H1 (cell line): ENCODE data around the gene COL6A2. TPM values are rescaled to one million over a fixed set of nuclear protein-coding genes. Genes with fewer than 3 reads are reported as not detected.

Source experiments
- CTCF ChIA-PET: fragments of 300-600 bp; sonication (Branson Sonifier 250); formaldehyde crosslinking; loops from one replicate; lab custom pipeline; 2021; ENCODE audit not compliant: partially characterized antibody; lab: Charles Lee
- POLR2A ChIA-PET: fragments of 300-600 bp; sonication (Branson Sonifier 250); formaldehyde crosslinking; loops from one replicate; lab custom pipeline; 2021; ENCODE audit warnings: inconsistent platforms; ENCODE audit not compliant: partially characterized antibody; lab: Charles Lee
- DNase-seq, 2 experiments: peaks; one replicate each; pipeline versions ENCODE4 v3.0.0 to v3.0.0-alpha.2; 2010 to 2022; ENCODE audit warnings: low spot score in 2 of 2, low read depth in 1 of 2, mixed read lengths in 1 of 2
- FAIRE-seq: peaks from 2 replicates; lab custom pipeline; 2011; peaks lifted over from hg19 to GRCh38; lab: Jason Lieb, UNC
- H2AFZ ChIP-seq: 2 replicates; pipeline ENCODE4 v1.8.1; 2012; ENCODE audit warnings: low read length, inconsistent platforms
- H2AK5ac ChIP-seq: 2 replicates; pipeline ENCODE4 v1.6.1; 2013; ENCODE audit warnings: low read depth, low read length
- H2BK120ac ChIP-seq: replicated peaks from 2 replicates; pipeline ENCODE3; 2013; ENCODE audit warnings: low read depth, low read length, inconsistent platforms
- H2BK12ac ChIP-seq: 2 replicates; pipeline ENCODE4 v1.6.1; 2013; ENCODE audit warnings: low read depth, low read length
- H2BK15ac ChIP-seq: 2 replicates; pipeline ENCODE4 v1.6.1; 2013; ENCODE audit warnings: low read length
- H2BK20ac ChIP-seq: 2 replicates; pipeline ENCODE4 v1.6.1; 2013; ENCODE audit warnings: low read length
- H2BK5ac ChIP-seq: 2 replicates; pipeline ENCODE4 v1.6.1; 2013; ENCODE audit warnings: low read depth, low read length
- H3K14ac ChIP-seq: 2 replicates; pipeline ENCODE4 v1.6.1; 2013; ENCODE audit warnings: inconsistent platforms; ENCODE audit not compliant: insufficient read length
- H3K18ac ChIP-seq: 2 replicates; pipeline ENCODE4 v1.6.1; 2013; ENCODE audit warnings: low read length; ENCODE audit errors: extremely low read depth
- H3K23ac ChIP-seq: 2 replicates; pipeline ENCODE4 v1.6.1; 2013; ENCODE audit warnings: inconsistent platforms; ENCODE audit not compliant: insufficient read length
- H3K23me2 ChIP-seq: 2 replicates; pipeline ENCODE4 v1.6.1; 2013; ENCODE audit warnings: low read depth, low read length
- H3K27ac ChIP-seq: 2 replicates; pipeline ENCODE4 v1.6.1; 2011; ENCODE audit warnings: low read depth, low read length, inconsistent platforms
- H3K27me3 ChIP-seq, 4 experiments: replicated peaks in 1 of 4; 1 replicate in 1 of 4; 2 replicates in 3 of 4; pipeline versions ENCODE4 v1.6.1 to v1.8.1; 2011 to 2013; ENCODE audit warnings: low read length in 3 of 4, mild to moderate bottlenecking in 3 of 4, inconsistent platforms in 2 of 4, mixed read lengths in 2 of 4, moderate library complexity in 1 of 4; ENCODE audit not compliant: control insufficient read depth in 3 of 4, insufficient read depth in 3 of 4; ENCODE audit errors: extremely low read depth in 1 of 4
- H3K36me3 ChIP-seq, 4 experiments: 2 replicates each; pipeline versions ENCODE4 v1.6.1 to v1.8.1; 2011 to 2013; ENCODE audit warnings: mild to moderate bottlenecking in 4 of 4, low read length in 3 of 4, moderate library complexity in 2 of 4, control low read depth in 1 of 4, inconsistent platforms in 1 of 4; ENCODE audit not compliant: insufficient read depth in 4 of 4, control insufficient read depth in 2 of 4
- H3K4ac ChIP-seq: replicated peaks from 2 replicates; pipeline ENCODE3; 2013; ENCODE audit warnings: low read length, low read depth, mixed read lengths, inconsistent platforms; ENCODE audit not compliant: insufficient read length
- H3K4me1 ChIP-seq, 4 experiments: replicated peaks in 1 of 4; 1 replicate in 1 of 4; 2 replicates in 3 of 4; pipeline versions ENCODE4 v1.6.1 to v1.8.1; 2011 to 2013; ENCODE audit warnings: low read length in 3 of 4, inconsistent platforms in 2 of 4, mixed read lengths in 1 of 4; ENCODE audit not compliant: insufficient read depth in 4 of 4, control insufficient read depth in 3 of 4
- H3K4me2 ChIP-seq, 2 experiments: 2 replicates each; pipeline versions ENCODE4 v1.6.1 to v1.8.1; 2011 to 2013; ENCODE audit warnings: low read depth in 2 of 2, low read length in 2 of 2, control low read depth in 1 of 2, inconsistent platforms in 1 of 2, mild to moderate bottlenecking in 1 of 2; ENCODE audit not compliant: insufficient read depth in 1 of 2
- H3K4me3 ChIP-seq, 4 experiments: fragments of 200-600, 300-600 bp in 1 of 4; sonication (generic), shearing (Covaris generic), sonication (Bioruptor Twin) in 1 of 4; 2 replicates each; pipeline versions ENCODE4 v1.5.1 to v1.8.1; 2011 to 2016; ENCODE audit warnings: low read length in 4 of 4, low read depth in 3 of 4, control low read depth in 2 of 4, inconsistent platforms in 2 of 4, mild to moderate bottlenecking in 2 of 4, mixed read lengths in 1 of 4, moderate library complexity in 1 of 4; ENCODE audit not compliant: insufficient read depth in 2 of 4; ENCODE audit errors: extremely low read depth in 1 of 4
- H3K56ac ChIP-seq: replicated peaks from 2 replicates; pipeline ENCODE3; 2013; ENCODE audit warnings: low read depth, mild to moderate bottlenecking, mixed read lengths, low read length, inconsistent platforms; ENCODE audit not compliant: insufficient read length
- H3K79me1 ChIP-seq: 2 replicates; pipeline ENCODE4 v1.6.1; 2013; ENCODE audit warnings: low read depth, low read length, control low read depth
- H3K79me2 ChIP-seq, 2 experiments: 2 replicates each; pipeline versions ENCODE4 v1.6.1 to v1.8.1; 2012 to 2013; ENCODE audit warnings: low read length in 2 of 2, mild to moderate bottlenecking in 2 of 2, inconsistent platforms in 1 of 2; ENCODE audit not compliant: insufficient read depth in 2 of 2, control insufficient read depth in 1 of 2
- H3K9ac ChIP-seq, 4 experiments: replicated peaks in 1 of 4; 1 replicate in 1 of 4; 2 replicates in 3 of 4; pipeline versions ENCODE4 v1.6.1 to v1.8.1; 2011 to 2013; ENCODE audit warnings: low read depth in 3 of 4, low read length in 3 of 4, control low read depth in 2 of 4, mild to moderate bottlenecking in 2 of 4, moderate library complexity in 2 of 4, inconsistent platforms in 1 of 4; ENCODE audit errors: extremely low read depth in 1 of 4
- H3K9me3 ChIP-seq, 2 experiments: 2 replicates each; pipeline versions ENCODE4 v1.6.1 to v1.8.1; 2012 to 2013; ENCODE audit warnings: mild to moderate bottlenecking in 2 of 2, moderate library complexity in 2 of 2, control low read depth in 1 of 2, inconsistent platforms in 1 of 2, low read depth in 1 of 2, low read length in 1 of 2, mixed read lengths in 1 of 2; ENCODE audit not compliant: insufficient read depth in 2 of 2
- H4K20me1 ChIP-seq, 2 experiments: replicated peaks in 1 of 2; 2 replicates each; pipeline versions ENCODE3 to v1.8.1; 2011 to 2013; ENCODE audit warnings: inconsistent platforms in 2 of 2, low read length in 2 of 2, mild to moderate bottlenecking in 1 of 2; ENCODE audit not compliant: insufficient read depth in 2 of 2, control insufficient read depth in 1 of 2
- H4K5ac ChIP-seq: 2 replicates; pipeline ENCODE4 v1.6.1; 2013; ENCODE audit warnings: low read length, low read depth, mixed read lengths, inconsistent platforms; ENCODE audit not compliant: insufficient read length
- H4K8ac ChIP-seq: 2 replicates; pipeline ENCODE4 v1.8.0; 2013; ENCODE audit warnings: mild to moderate bottlenecking, moderate library complexity, low read length, inconsistent platforms; ENCODE audit not compliant: insufficient read depth; ENCODE audit errors: extremely low read depth
- H4K91ac ChIP-seq: replicated peaks from 2 replicates; pipeline ENCODE3; 2013; ENCODE audit warnings: low read length, mixed read lengths, inconsistent platforms; ENCODE audit not compliant: insufficient read length
- EP300 ChIP-seq, 2 experiments: IDR thresholded peaks; 1 replicate in 1 of 2; 2 replicates in 1 of 2; pipeline ENCODE4 v1.6.1; 2011 to 2012; ENCODE audit warnings: low read depth in 2 of 2, low read length in 2 of 2, mild to moderate bottlenecking in 2 of 2, borderline replicate concordance in 1 of 2, inconsistent platforms in 1 of 2, moderate library complexity in 1 of 2
- SAP30 ChIP-seq: fragments of 300-600 bp; sonication (generic); IDR thresholded peaks from 2 replicates; pipeline ENCODE4 v1.7.1; 2012; ENCODE audit warnings: low read length, moderate library complexity, mild to moderate bottlenecking, inconsistent platforms; ENCODE audit not compliant: insufficient read depth, insufficient replicate concordance
- TEAD4 ChIP-seq: IDR thresholded peaks from 2 replicates; pipeline ENCODE4 v1.6.1; 2012; ENCODE audit warnings: low read depth, low read length, inconsistent platforms, mixed read lengths
- WGBS, 2 experiments: shearing (Covaris generic) in 1 of 2; methylation state at CpG; one replicate each; pipeline versions ENCODE4 v1.1.6 to v1.1.7; 2013 to 2015; ENCODE audit warnings: low lambda C conversion rate in 2 of 2, mixed read lengths in 2 of 2, inconsistent platforms in 1 of 2, low coverage in 1 of 2, missing lambda C conversion rate in 1 of 2; ENCODE audit not compliant: insufficient replicate concordance in 2 of 2, insufficient coverage in 1 of 2, insufficient read length in 1 of 2; ENCODE audit errors: extremely low coverage in 1 of 2, missing lambda C conversion rate in 1 of 2; 5-methylcytosine and 5-hydroxymethylcytosine counted together
- polyA plus RNA-seq, 7 experiments: library from polyadenylated mRNA; depleted of rRNA in 3 of 7; stranded (reverse) in 5 of 7; unstranded in 2 of 7; fragments of >200 nt in 5 of 7; fragments of 200-250 nt in 2 of 7; gene quantifications; 1 replicate in 5 of 7; 2 replicates in 1 of 7; 4 replicates in 1 of 7; pipeline versions ENCODE4 v1.2.1 to v1.2.3, GENCODE V29; 2011 to 2013; ENCODE audit warnings: missing spikeins in 2 of 7, mixed read lengths in 2 of 7
- total RNA-seq: library from RNA; stranded (reverse); fragmentation: NEBNext Ultra II Directional; extraction: Animal tissue kit (Norgen Biotek cat#: 25700); gene quantifications from 2 replicates; pipeline ENCODE4 v1.2.1, GENCODE V29; 2021
- TF ChIP-seq, protein P1 (sequence below): IDR thresholded peaks from 2 replicates; pipeline ENCODE4 v1.6.1; 2012; ENCODE audit warnings: inconsistent platforms

COL6A2 gene
- total and polyA plus RNA-seq, 2 of the 8 experiments (the other 6 are each of a cell fraction or from before 2014, with no cell fraction given) = 60.1 to 62.7 TPM

DNA sequence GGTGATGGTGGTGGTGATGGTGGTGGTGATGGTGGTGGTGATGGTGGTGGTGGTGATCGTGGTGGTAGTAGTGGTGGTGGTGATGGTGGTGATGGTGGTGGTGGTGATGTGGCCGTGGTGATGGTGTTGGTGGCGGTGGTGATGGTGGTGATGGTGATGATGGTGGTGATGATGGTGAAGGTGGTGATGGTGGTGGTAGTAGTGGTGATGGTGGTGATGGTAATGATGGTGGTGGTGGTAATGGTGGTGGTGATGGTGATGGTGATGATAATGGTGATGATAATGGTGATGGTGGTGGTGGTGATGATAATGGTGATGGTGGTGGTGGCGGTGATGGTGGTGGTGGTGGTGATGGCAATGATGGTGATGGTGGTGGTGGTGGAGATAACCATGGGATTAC lies 6.8 kb upstream of the COL6A2 start:
- Histone ChIP-seq H3K9me3 (peaks cover 19 to 33% of the 10 kb centered on the region in 2 experiments), H2BK20ac (no peak overlapping the region), H3K36me3 (no peaks in the 10 kb centered on the region), H2BK12ac (peak overlapping the region; percentile 52; the same call in 1 of the 2 replicates), H3K18ac (no peak overlapping the region), H3K9ac (no peak overlapping the region), H3K4me2 (no peak overlapping the region), H3K27ac (no peak overlapping the region), H4K91ac (no peak overlapping the region), H2AK5ac (no peak overlapping the region), H3K79me2 (no peaks in the 10 kb centered on the region), H3K4me3 (no peak overlapping the region), H3K23me2 (peaks cover 5% of the 10 kb centered on the region; the same call in 1 of the 2 replicates), H2AFZ (no peak overlapping the region), H3K27me3 (no peaks in the 10 kb centered on the region), H2BK120ac (no peak overlapping the region), H4K5ac (no peak overlapping the region), H3K56ac (peak overlapping the region; percentile 99), H3K23ac (no peak overlapping the region), H4K8ac (no peak overlapping the region), H3K4me1 (no peaks in the 10 kb centered on the region), H2BK15ac (no peak overlapping the region), H2BK5ac (no peak overlapping the region), H3K79me1 (no peaks in the 10 kb centered on the region), H4K20me1 (peaks cover 0 to 4% of the 10 kb centered on the region in 2 experiments), H3K4ac (no peak overlapping the region), H3K14ac (no peak overlapping the region)
- ChIA-PET POLR2A (no interaction called here), CTCF (no interaction called here)
- no peak for TF ChIP-seq EP300 (IDR thresholded peaks at IDR 0.05; ENCODE audit: borderline replicate concordance in 1 of 2, low read depth in 2 of 2, low read length in 2 of 2)
- TF ChIP-seq, protein P1, sequence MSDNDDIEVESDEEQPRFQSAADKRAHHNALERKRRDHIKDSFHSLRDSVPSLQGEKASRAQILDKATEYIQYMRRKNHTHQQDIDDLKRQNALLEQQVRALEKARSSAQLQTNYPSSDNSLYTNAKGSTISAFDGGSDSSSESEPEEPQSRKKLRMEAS = no peak
- no peak for TF ChIP-seq TEAD4
- TF ChIP-seq SAP30 = no peak
- FAIRE-seq = no peak
- no peak for DNase-seq
- WGBS, 2 experiments = 81% methylated on average over 4 of the region's 4 CpGs; no CpG with 5 or more reads in 1 of the 2 experiments
